ENCODE results near the gene RSPH3. TPM values are rescaled to one million over a fixed set of nuclear protein-coding genes. Genes with fewer than 3 reads are reported as not detected.
"Not testable (repeated sequence)": the region's sequence is repeated elsewhere in the genome, so short reads cannot be mapped to it uniquely, and the experiment has no call there.

RSPH3 gene
- total RNA-seq, 2 experiments from 2014 or later = 0.59 to 1.1 TPM

GRCh38 chr6:159014406-159014805 is 14.4 kb upstream of the RSPH3 start:
- no peak overlapping the region for H3K27ac ChIP-seq (ENCODE audit: low read depth in 1 of 2, low read length in 2 of 2)
- H3K4me1 Mint-ChIP-seq (ENCODE audit: low read depth) = peaks cover 81% of the 10 kb centered on the region
- TF ChIP-seq, protein P1, sequence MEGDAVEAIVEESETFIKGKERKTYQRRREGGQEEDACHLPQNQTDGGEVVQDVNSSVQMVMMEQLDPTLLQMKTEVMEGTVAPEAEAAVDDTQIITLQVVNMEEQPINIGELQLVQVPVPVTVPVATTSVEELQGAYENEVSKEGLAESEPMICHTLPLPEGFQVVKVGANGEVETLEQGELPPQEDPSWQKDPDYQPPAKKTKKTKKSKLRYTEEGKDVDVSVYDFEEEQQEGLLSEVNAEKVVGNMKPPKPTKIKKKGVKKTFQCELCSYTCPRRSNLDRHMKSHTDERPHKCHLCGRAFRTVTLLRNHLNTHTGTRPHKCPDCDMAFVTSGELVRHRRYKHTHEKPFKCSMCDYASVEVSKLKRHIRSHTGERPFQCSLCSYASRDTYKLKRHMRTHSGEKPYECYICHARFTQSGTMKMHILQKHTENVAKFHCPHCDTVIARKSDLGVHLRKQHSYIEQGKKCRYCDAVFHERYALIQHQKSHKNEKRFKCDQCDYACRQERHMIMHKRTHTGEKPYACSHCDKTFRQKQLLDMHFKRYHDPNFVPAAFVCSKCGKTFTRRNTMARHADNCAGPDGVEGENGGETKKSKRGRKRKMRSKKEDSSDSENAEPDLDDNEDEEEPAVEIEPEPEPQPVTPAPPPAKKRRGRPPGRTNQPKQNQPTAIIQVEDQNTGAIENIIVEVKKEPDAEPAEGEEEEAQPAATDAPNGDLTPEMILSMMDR (IDR thresholded peaks at IDR 0.05) = no peak
- ATAC-seq (ENCODE audit: poor library complexity) = no peak
- H3K9me3 ChIP-seq (ENCODE audit: control insufficient read depth in 1 of 2, insufficient read depth in 1 of 2, low read length in 2 of 2) = no peaks in the 10 kb centered on the region
- H3K27me3 Mint-ChIP-seq = no peaks in the 10 kb centered on the region
- H3K4me1 ChIP-seq (ENCODE audit: insufficient read depth, low read length) = peaks cover 52% of the 10 kb centered on the region
- H3K9me3 Mint-ChIP-seq = no peaks in the 10 kb centered on the region
- H3K27ac Mint-ChIP-seq = peak overlapping the region; percentile 53
- intact Hi-C loops (cut with DNase I, micrococcal nuclease) = no loop called here
- no peak for DNase-seq
- H3K36me3 ChIP-seq (ENCODE audit: insufficient read depth, low read length) = no peaks in the 10 kb centered on the region
- H3K27me3 ChIP-seq (ENCODE audit: control insufficient read depth in 1 of 2, insufficient read depth in 2 of 2, low read length in 2 of 2) = no peaks in the 10 kb centered on the region
- H3K4me3 Mint-ChIP-seq = no peak overlapping the region
- ChIA-PET CTCF (interaction anchor here (1.3 kb wide), 1 partner anchor 18 kb away, joined by 3 read pairs; no protein-coding TSS in a partner anchor), POLR2A (interaction anchor here (1.2 to 1.4 kb wide), 2 partner anchors 9 to 30 kb away, joined by 3 to 4 read pairs; partner anchors contain the start of gene TAGAP)
- H3K36me3 Mint-ChIP-seq (ENCODE audit: low read depth) = no peaks in the 10 kb centered on the region
- no peak overlapping the region for H3K4me3 ChIP-seq (ENCODE audit: low read length)

DNA sequence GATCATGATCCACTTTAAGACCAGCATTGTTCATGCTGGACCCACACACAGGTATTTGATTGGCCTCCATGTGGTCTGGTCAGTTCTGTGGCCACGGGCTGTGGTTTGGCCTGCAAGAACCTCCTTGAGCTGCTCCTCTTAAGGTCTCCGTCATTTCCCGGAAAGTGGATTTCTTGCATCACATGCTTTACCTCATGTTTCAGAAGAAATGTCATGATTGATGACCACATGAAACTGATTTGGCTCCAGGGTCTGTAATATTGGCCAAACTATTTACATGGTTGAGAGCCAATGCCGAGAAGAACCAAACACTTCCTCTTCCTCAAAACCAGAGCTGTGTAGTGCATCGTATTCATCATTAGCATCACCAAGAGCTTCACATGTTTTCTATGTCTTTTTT is 13.2 kb upstream of the RSPH3 start:
- intact Hi-C loops (cut with DNase I, micrococcal nuclease) = no loop called here
- Histone ChIP-seq H3K9me3 (ENCODE audit: control insufficient read depth in 1 of 2, insufficient read depth in 1 of 2, low read length in 2 of 2) (no peaks in the 10 kb centered on the region), H3K27me3 (ENCODE audit: control insufficient read depth in 1 of 2, insufficient read depth in 2 of 2, low read length in 2 of 2) (no peaks in the 10 kb centered on the region), H3K4me1 (ENCODE audit: insufficient read depth, low read length) (peaks cover 54% of the 10 kb centered on the region), H3K27ac (ENCODE audit: low read depth in 1 of 2, low read length in 2 of 2) (peak overlapping the region in 1 of 2 donors; percentile 9), H3K36me3 (ENCODE audit: insufficient read depth, low read length) (no peaks in the 10 kb centered on the region), H3K4me3 (ENCODE audit: low read length) (no peak overlapping the region)
- Mint-ChIP-seq H3K4me1 (ENCODE audit: low read depth) (peaks cover 80% of the 10 kb centered on the region), H3K27me3 (no peaks in the 10 kb centered on the region), H3K4me3 (no peak overlapping the region), H3K9me3 (no peaks in the 10 kb centered on the region), H3K36me3 (ENCODE audit: low read depth) (no peaks in the 10 kb centered on the region), H3K27ac (peak overlapping the region; percentile 73)
- ChIA-PET CTCF (interaction anchor here (0.8 to 1.3 kb wide), 2 partner anchors 19 to 122 kb away, joined by 3 to 11 read pairs; no protein-coding TSS in a partner anchor), POLR2A (interaction anchor here (0.6 to 1.4 kb wide), 9 partner anchors 10 to 967 kb away, joined by 3 to 5 read pairs (median 3); partner anchors contain the start of gene TAGAP)
- DNase-seq = peak in 1 of 14 experiments; percentile 33
- peak; percentile 33 for ATAC-seq (ENCODE audit: poor library complexity)
- TF ChIP-seq, protein P1 (IDR thresholded peaks at IDR 0.05) = no peak

DNA sequence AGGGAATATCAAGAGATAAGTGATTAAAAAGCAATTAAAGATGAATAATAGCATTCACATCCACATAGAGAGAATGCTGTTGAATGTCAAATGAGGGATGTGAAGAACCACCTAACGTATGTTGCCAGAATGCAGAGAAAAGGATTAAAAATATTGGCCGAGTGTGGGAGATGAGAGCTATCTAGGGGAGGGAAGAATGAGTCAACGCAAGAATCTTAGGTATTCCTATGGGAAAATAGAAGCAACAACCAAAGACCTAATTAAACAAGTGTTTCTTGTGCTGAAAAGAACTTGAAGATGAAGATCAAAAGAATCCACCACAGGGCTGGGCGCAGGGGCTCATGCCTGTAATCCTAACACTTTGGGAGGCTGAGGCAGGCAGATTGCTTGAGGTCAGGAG is 12.2 kb upstream of the RSPH3 start:
- Mint-ChIP-seq H3K4me3 (no peak overlapping the region), H3K9me3 (no peaks in the 10 kb centered on the region), H3K4me1 (ENCODE audit: low read depth) (peaks cover 71% of the 10 kb centered on the region), H3K27ac (no peak overlapping the region), H3K27me3 (no peaks in the 10 kb centered on the region), H3K36me3 (ENCODE audit: low read depth) (no peaks in the 10 kb centered on the region)
- peaks cover 54% of the 10 kb centered on the region for H3K4me1 ChIP-seq (ENCODE audit: insufficient read depth, low read length)
- H3K27ac ChIP-seq (ENCODE audit: low read depth in 1 of 2, low read length in 2 of 2) = no peak overlapping the region
- no peaks in the 10 kb centered on the region for H3K36me3 ChIP-seq (ENCODE audit: insufficient read depth, low read length)
- POLR2A ChIA-PET = interaction anchor here (4.2 kb wide), 1 partner anchor 95 kb away, joined by 27 read pairs; no protein-coding TSS in a partner anchor
- intact Hi-C loops (cut with DNase I, micrococcal nuclease) = no loop called here
- no peak overlapping the region for H3K4me3 ChIP-seq (ENCODE audit: low read length)
- H3K27me3 ChIP-seq (ENCODE audit: control insufficient read depth in 1 of 2, insufficient read depth in 2 of 2, low read length in 2 of 2) = no peaks in the 10 kb centered on the region
- DNase-seq (no peak), ATAC-seq (ENCODE audit: poor library complexity) (no peak)
- H3K9me3 ChIP-seq (ENCODE audit: control insufficient read depth in 1 of 2, insufficient read depth in 1 of 2, low read length in 2 of 2) = no peaks in the 10 kb centered on the region
- TF ChIP-seq, protein P1 (IDR thresholded peaks at IDR 0.05) = no peak
- CTCF ChIA-PET = interaction anchor here (1.2 to 4.9 kb wide), 2 partner anchors 92 to 122 kb away, joined by 4 to 42 read pairs; no protein-coding TSS in a partner anchor

DNA sequence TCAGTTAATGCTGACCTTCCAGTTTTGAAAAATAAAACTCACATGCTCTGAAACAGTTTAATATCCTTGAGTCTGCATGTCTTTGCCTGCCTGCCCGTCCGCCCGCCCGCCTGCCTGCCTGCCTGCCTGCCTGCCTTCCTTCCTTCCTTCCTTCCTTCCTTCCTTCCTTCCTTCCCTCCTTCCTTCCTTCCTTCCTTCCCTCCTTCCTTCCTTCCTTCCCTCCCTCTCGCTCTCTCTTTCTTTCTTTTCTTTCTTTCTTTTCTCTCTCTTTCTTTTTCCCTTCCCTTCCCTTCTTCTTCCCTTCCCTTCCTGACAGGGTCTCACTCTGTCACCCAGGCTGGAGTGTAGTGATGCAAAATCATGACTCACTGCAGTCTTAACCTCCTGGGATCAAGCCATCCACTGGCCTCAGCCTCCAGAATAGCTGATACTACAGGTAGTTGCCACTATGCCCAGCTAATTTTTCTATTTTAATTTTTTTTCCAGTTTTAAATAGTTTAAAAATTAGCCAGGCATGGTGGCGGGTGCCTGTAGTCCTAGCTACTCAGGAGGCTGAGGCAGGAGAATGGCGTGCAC is 10.1 kb upstream of the RSPH3 start:
- not testable (repeated sequence) for H3K27me3 Mint-ChIP-seq

More for the DNA sequence above, 10.1 kb upstream of the RSPH3 start:
- CTCF ChIA-PET = interaction anchor here (0.6 to 4.9 kb wide), 5 partner anchors 8 to 125 kb away, joined by 3 to 86 read pairs (median 9); partner anchors contain the start of gene TAGAP
- H3K36me3 ChIP-seq (ENCODE audit: insufficient read depth, low read length); DNase-seq; H3K27ac ChIP-seq (ENCODE audit: low read depth in 1 of 2, low read length in 2 of 2); H3K4me3 Mint-ChIP-seq; H3K36me3 Mint-ChIP-seq (ENCODE audit: low read depth); H3K4me3 ChIP-seq (ENCODE audit: low read length); H3K9me3 ChIP-seq (ENCODE audit: control insufficient read depth in 1 of 2, insufficient read depth in 1 of 2, low read length in 2 of 2); H3K27ac Mint-ChIP-seq; H3K27me3 ChIP-seq (ENCODE audit: control insufficient read depth in 1 of 2, insufficient read depth in 2 of 2, low read length in 2 of 2); ATAC-seq (ENCODE audit: poor library complexity); H3K9me3 Mint-ChIP-seq; intact Hi-C loops (cut with DNase I, micrococcal nuclease): not testable (repeated sequence)
- peaks cover 60% of the 10 kb centered on the region for H3K4me1 Mint-ChIP-seq (ENCODE audit: low read depth)
- H3K4me1 ChIP-seq (ENCODE audit: insufficient read depth, low read length) = peaks cover 39% of the 10 kb centered on the region
- POLR2A ChIA-PET = interaction anchor here (2.8 to 4.2 kb wide), 4 partner anchors 8 to 125 kb away, joined by 21 to 35 read pairs (median 28); no protein-coding TSS in a partner anchor
